K562 (cell line): ENCODE results near the gene ADAT1. TPM values are rescaled to one million over a fixed set of nuclear protein-coding genes. Genes with fewer than 3 reads are reported as not detected.

Experiments
- ATAC-seq: fragments of 200-7000 bp; cut with Tn5 transposase; 3 replicates; pipeline ENCODE4 v1.9.1; 2020; ENCODE audit warnings: moderate library complexity
- BruUV-seq: library from RNA; stranded (reverse); fragments of 400-500 nt; replicated peaks from 2 replicates; lab custom pipeline; 2021; lab: Mats Ljungman, UMichigan
- CTCF ChIA-PET: fragments of 300-600 bp; formaldehyde crosslinking; extraction: SDS; loops from one replicate; lab custom pipeline; 2021; ENCODE audit warnings: low intra/inter-chr PET ratio; lab: Yijun Ruan, JAX
- POLR2A ChIA-PET: fragments of 300-600, 350-650 bp; sonication (Branson Sonifier 250); formaldehyde crosslinking; extraction: SDS; loops from one replicate; lab custom pipeline; 2021; ENCODE audit warnings: antibody characterized with exemption, inconsistent platforms; lab: Yijun Ruan, JAX
- DNase-seq, 4 experiments: peaks; one replicate each; pipeline versions ENCODE4 v3.0.0 to v3.0.0-alpha.2; 2011 to 2018; ENCODE audit warnings: low spot score in 3 of 4, mixed read lengths in 3 of 4; ENCODE audit errors: extremely low read depth in 1 of 4
- FAIRE-seq: peaks from 2 replicates; lab custom pipeline; 2011; peaks lifted over from hg19 to GRCh38; lab: Jason Lieb, UNC
- H2AFZ ChIP-seq: 2 replicates; pipeline ENCODE4 v1.6.0; 2011; ENCODE audit warnings: low read depth, low read length, control low read depth, inconsistent platforms
- H3K27ac ChIP-seq: fragments of 200-600 bp; 3 replicates; pipeline ENCODE4 v1.8.0; 2011; ENCODE audit warnings: low read depth, mild to moderate bottlenecking, control low read depth, inconsistent platforms, low read length, moderate library complexity, mixed read lengths; ENCODE audit errors: extremely low read depth
- H3K27me3 ChIP-seq, 2 experiments: fragments of 300-600 bp in 1 of 2; 2 replicates in 1 of 2; 3 replicates in 1 of 2; pipeline versions ENCODE4 v1.6.0 to v1.8.0; 2011; ENCODE audit warnings: inconsistent platforms in 2 of 2, low read length in 2 of 2, mild to moderate bottlenecking in 1 of 2, mixed read lengths in 1 of 2, moderate library complexity in 1 of 2; ENCODE audit not compliant: control insufficient read depth in 2 of 2, insufficient read depth in 2 of 2
- H3K36me3 ChIP-seq: fragments of 300-600 bp; 3 replicates; pipeline ENCODE4 v1.8.0; 2011; ENCODE audit warnings: mild to moderate bottlenecking, low read length, inconsistent platforms; ENCODE audit not compliant: control insufficient read depth, insufficient read depth
- H3K4me1 ChIP-seq, 2 experiments: fragments of 200-600 bp in 1 of 2; replicated peaks in 1 of 2; 2 replicates in 1 of 2; 3 replicates in 1 of 2; pipeline versions ENCODE4 v1.5.1 to v1.8.0; 2011; ENCODE audit warnings: inconsistent platforms in 2 of 2, low read length in 2 of 2, mild to moderate bottlenecking in 1 of 2, mixed read lengths in 1 of 2, moderate library complexity in 1 of 2; ENCODE audit not compliant: control insufficient read depth in 2 of 2, insufficient read depth in 2 of 2
- H3K4me2 ChIP-seq: 2 replicates; pipeline ENCODE4 v1.6.1; 2011; ENCODE audit warnings: low read length, control low read depth, inconsistent platforms, mixed read lengths; ENCODE audit not compliant: insufficient read depth
- H3K4me3 ChIP-seq: fragments of 200-600 bp; sonication (generic), shearing (Covaris generic); 2 replicates; pipeline ENCODE4 v1.5.1; 2016; ENCODE audit warnings: control low read depth, inconsistent platforms
- H3K79me2 ChIP-seq: fragments of 200-600 bp; 3 replicates; pipeline ENCODE4 v1.8.0; 2011; ENCODE audit warnings: low read length, inconsistent platforms; ENCODE audit not compliant: control insufficient read depth, insufficient read depth
- H3K9ac ChIP-seq, 2 experiments: 2 replicates each; pipeline versions ENCODE4 v1.6.0 to v1.6.1; 2011; ENCODE audit warnings: low read depth in 2 of 2, low read length in 2 of 2, control low read depth in 1 of 2, inconsistent platforms in 1 of 2, mild to moderate bottlenecking in 1 of 2, mixed read lengths in 1 of 2; ENCODE audit not compliant: insufficient read depth in 1 of 2
- H3K9me1 ChIP-seq: one replicate; pipeline ENCODE4 v1.6.0; 2011; ENCODE audit warnings: inconsistent platforms, mild to moderate bottlenecking, low read length, moderate library complexity; ENCODE audit not compliant: control insufficient read depth, insufficient read depth
- H3K9me3 ChIP-seq: replicated peaks from 2 replicates; pipeline ENCODE4 v1.5.1; 2011; ENCODE audit warnings: low read depth, low read length, inconsistent platforms; ENCODE audit not compliant: control insufficient read depth, insufficient read depth
- H4K20me1 ChIP-seq: replicated peaks from 2 replicates; pipeline ENCODE4 v1.6.1; 2011; ENCODE audit warnings: low read length, inconsistent platforms, mixed read lengths; ENCODE audit not compliant: control insufficient read depth, insufficient read depth
- BMI1 ChIP-seq: fragments of 150-350 bp; IDR thresholded peaks from 2 replicates; pipeline ENCODE4 v1.6.1; 2014; ENCODE audit warnings: low read length
- CCNT2 ChIP-seq: IDR thresholded peaks from 2 replicates; pipeline ENCODE4 v1.6.1; 2011; ENCODE audit warnings: borderline replicate concordance, low read depth, mild to moderate bottlenecking, moderate library complexity, mixed read lengths, low read length; ENCODE audit not compliant: insufficient read length; ENCODE audit errors: extremely low read depth
- FOXP1 ChIP-seq: sonication (generic); formaldehyde crosslinking; IDR thresholded peaks from 2 replicates; pipeline ENCODE4 v1.8.0; 2022; ENCODE audit warnings: mild to moderate bottlenecking, missing genetic modification reagents
- IRF1 ChIP-seq: sonication (generic); formaldehyde crosslinking; IDR thresholded peaks from 2 replicates; pipeline ENCODE4 v1.8.0; 2022; ENCODE audit warnings: missing genetic modification reagents, mild to moderate bottlenecking, borderline replicate concordance
- KDM4B ChIP-seq, 2 experiments: fragments of 450-650 bp in 1 of 2; sonication (generic) in 1 of 2; IDR thresholded peaks; 2 replicates each; pipeline ENCODE4 v1.6.1; 2016 to 2017; ENCODE audit warnings: borderline replicate concordance in 2 of 2, antibody characterized with exemption in 1 of 2, low read depth in 1 of 2, mild to moderate bottlenecking in 1 of 2
- KLF13 ChIP-seq: fragments of 450-650 bp; IDR thresholded peaks from 2 replicates; pipeline ENCODE4 v1.6.1; 2016; ENCODE audit warnings: missing genetic modification characterization, low read depth, mild to moderate bottlenecking, missing compliant biosample characterization, moderate library complexity, borderline replicate concordance
- MBD2 ChIP-seq: sonication (generic); IDR thresholded peaks from 2 replicates; pipeline ENCODE4 v1.6.1; 2016; ENCODE audit warnings: low read depth, borderline replicate concordance
- MECOM ChIP-seq: fragments of 250-450 bp; sonication (Bioruptor Pico); IDR thresholded peaks from 2 replicates; pipeline ENCODE4 v1.8.0; 2022; ENCODE audit warnings: inconsistent platforms
- MED1 ChIP-seq: sonication (generic); formaldehyde crosslinking; IDR thresholded peaks from 2 replicates; pipeline ENCODE4 v1.8.1; 2023; ENCODE audit warnings: missing genetic modification reagents, borderline replicate concordance
- NBN ChIP-seq: fragments of 450-650 bp; IDR thresholded peaks from 2 replicates; pipeline ENCODE4 v1.6.1; 2016; ENCODE audit warnings: low read depth, mild to moderate bottlenecking
- NCOR1 ChIP-seq: fragments of 450-650 bp; IDR thresholded peaks from 2 replicates; pipeline ENCODE4 v1.6.1; 2016; ENCODE audit warnings: mild to moderate bottlenecking, moderate library complexity
- SMARCA4 ChIP-seq: fragments of 450-650 bp; IDR thresholded peaks from 2 replicates; pipeline ENCODE4 v1.6.1; 2016
- ZBTB11 ChIP-seq, 3 experiments: fragments of 200-800 bp in 1 of 3; fragments of 250-450 bp in 1 of 3; fragments of 450-650 bp in 1 of 3; sonication (Bioruptor Pico) in 1 of 3; sonication (Bioruptor generic) in 1 of 3; formaldehyde crosslinking in 1 of 3; IDR thresholded peaks; 2 replicates each; pipeline versions ENCODE4 v1.6.1 to v1.8.0; 2016 to 2022; ENCODE audit warnings: mild to moderate bottlenecking in 2 of 3, missing genetic modification characterization in 2 of 3, missing compliant biosample characterization in 1 of 3, moderate library complexity in 1 of 3
- WGBS: fragments of 100-300 bp; shearing (Covaris generic); methylation state at CpG from one replicate; pipeline ENCODE4 v1.1.6; 2016; ENCODE audit warnings: low coverage, mixed read lengths; ENCODE audit not compliant: insufficient coverage; ENCODE audit errors: missing lambda C conversion rate; 5-methylcytosine and 5-hydroxymethylcytosine counted together
- in situ Hi-C: fragments of 300-500 bp; cut with MboI; formaldehyde crosslinking; loops from 4 replicates; pipeline ENCODE4 v1.15.0; 2018; ENCODE audit warnings: inconsistent platforms, mixed read lengths
- intact Hi-C: fragments of 100-400 bp; cut with micrococcal nuclease; formaldehyde crosslinking; loops from 2 replicates; pipeline ENCODE4 v1.14.2; 2022
- polyA plus RNA-seq, 8 experiments: library from polyadenylated mRNA; depleted of rRNA in 4 of 8; stranded (reverse) in 5 of 8; unstranded in 3 of 8; fragments of >200 nt; fragmentation: Nextera tagmentation in 2 of 8; fragmentation: Illumina TruSeq in 1 of 8; extraction: Ambion mirVana in 2 of 8; extraction: Trizol in 1 of 8; gene quantifications; 2 replicates each; pipeline versions ENCODE4 v1.2.1 to v1.2.3, GENCODE V29; 2011 to 2014; ENCODE audit warnings: inconsistent platforms in 1 of 8, missing spikeins in 1 of 8
- total RNA-seq, 7 experiments: library from RNA; depleted of rRNA in 6 of 7; stranded (reverse); fragments of >200 nt in 6 of 7; fragmentation: Illumina TruSeq in 2 of 7; extraction: Trizol in 2 of 7; gene quantifications; 2 replicates each; pipeline versions ENCODE4 v1.2.1 to v1.2.3, GENCODE V29; 2011 to 2021; ENCODE audit warnings: low replicate concordance in 1 of 7
- TF ChIP-seq, protein P1 (sequence below): fragments of 450-650 bp; IDR thresholded peaks from 2 replicates; pipeline ENCODE4 v1.6.1; 2016; ENCODE audit warnings: missing biosample characterization, missing genetic modification characterization
- TF ChIP-seq, protein P2 (sequence below): IDR thresholded peaks from 2 replicates; pipeline ENCODE4 v1.6.1; 2016; ENCODE audit warnings: missing genetic modification characterization, missing compliant biosample characterization

Gene ADAT1
- total and polyA plus RNA-seq, 9 of the 15 experiments (the other 6 are each of a cell fraction or from before 2014, with no cell fraction given): 16.0 to 36.7 (median 28.2) TPM

DNA sequence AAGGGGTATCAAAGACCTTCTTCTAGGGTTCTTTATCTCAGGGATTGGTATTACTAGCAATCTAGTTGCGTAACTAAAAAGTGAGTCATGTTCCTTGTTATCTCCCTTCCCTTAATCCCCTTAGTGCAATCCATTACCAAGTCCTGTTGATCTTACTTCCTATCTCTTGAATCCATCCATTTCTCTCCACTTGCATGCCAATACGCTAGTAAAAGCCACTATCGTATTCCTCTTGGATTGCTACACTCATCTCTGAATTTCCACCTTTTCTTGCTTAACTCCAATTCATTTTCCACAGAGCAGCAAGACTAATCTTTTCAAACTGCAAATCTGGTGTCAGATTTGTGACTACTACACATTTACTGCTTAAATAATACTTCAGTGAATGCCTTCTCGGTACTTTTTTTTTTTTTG, 1.8 kb upstream of the ADAT1 start:
- Histone ChIP-seq H3K9me1 (no peaks in the 10 kb centered on the region), H3K79me2 (peaks cover 14% of the 10 kb centered on the region), H3K27ac (no peak overlapping the region), H3K36me3 (peaks cover 59% of the 10 kb centered on the region), H3K4me3 (no peak overlapping the region), H2AFZ (no peak overlapping the region), H4K20me1 (no peaks in the 10 kb centered on the region), H3K9me3 (no peaks in the 10 kb centered on the region), H3K4me2 (no peak overlapping the region), H3K9ac (no peak overlapping the region), H3K27me3 (no peaks in the 10 kb centered on the region), H3K4me1 (peaks cover 28 to 37% of the 10 kb centered on the region in 2 experiments)
- ChIA-PET POLR2A (no interaction called here), CTCF (no interaction called here)
- FAIRE-seq: no peak
- intact Hi-C loops: loop anchor here (2.0 to 5.0 kb wide), 2 partner anchors 22 to 137 kb away; partner anchors contain the start of genes KARS1 and TERF2IP
- 7% methylated on average over 4 of the region's 4 CpGs for WGBS
- no peak for ATAC-seq
- BruUV-seq: no TSS peak
- in situ Hi-C loops: loop anchor here (25.0 kb wide), 1 partner anchor 1562 kb away; the partner anchor contains the start of genes MON1B and SYCE1L
- DNase-seq: peak; percentile 42 to 61 (median 49)
- TF ChIP-seq KLF13 (tag) (no peak), MECOM (no peak), BMI1 (no peak), NBN (peak; percentile 70; the same call in 1 of the 2 replicates), IRF1 (CRISPR knock-in tag) (no peak), SMARCA4 (peak; percentile 97), ZBTB11 (CRISPR knock-in tag; IDR thresholded peaks at IDR 0.05) (no peak), KDM4B (IDR thresholded peaks at IDR 0.05; ENCODE audit: borderline replicate concordance in 2 of 2, low read depth in 1 of 2) (no peak), MBD2 (0 out of 2 replicates have a peak, but pooled peaks have one; percentile 31), MED1 (no peak), FOXP1 (CRISPR knock-in tag) (no peak), NCOR1 (peak; percentile 72), CCNT2 (peak; percentile 70)
- TF ChIP-seq, protein P1, sequence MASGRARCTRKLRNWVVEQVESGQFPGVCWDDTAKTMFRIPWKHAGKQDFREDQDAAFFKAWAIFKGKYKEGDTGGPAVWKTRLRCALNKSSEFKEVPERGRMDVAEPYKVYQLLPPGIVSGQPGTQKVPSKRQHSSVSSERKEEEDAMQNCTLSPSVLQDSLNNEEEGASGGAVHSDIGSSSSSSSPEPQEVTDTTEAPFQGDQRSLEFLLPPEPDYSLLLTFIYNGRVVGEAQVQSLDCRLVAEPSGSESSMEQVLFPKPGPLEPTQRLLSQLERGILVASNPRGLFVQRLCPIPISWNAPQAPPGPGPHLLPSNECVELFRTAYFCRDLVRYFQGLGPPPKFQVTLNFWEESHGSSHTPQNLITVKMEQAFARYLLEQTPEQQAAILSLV (tag): peak; percentile 71
- TF ChIP-seq, protein P2, sequence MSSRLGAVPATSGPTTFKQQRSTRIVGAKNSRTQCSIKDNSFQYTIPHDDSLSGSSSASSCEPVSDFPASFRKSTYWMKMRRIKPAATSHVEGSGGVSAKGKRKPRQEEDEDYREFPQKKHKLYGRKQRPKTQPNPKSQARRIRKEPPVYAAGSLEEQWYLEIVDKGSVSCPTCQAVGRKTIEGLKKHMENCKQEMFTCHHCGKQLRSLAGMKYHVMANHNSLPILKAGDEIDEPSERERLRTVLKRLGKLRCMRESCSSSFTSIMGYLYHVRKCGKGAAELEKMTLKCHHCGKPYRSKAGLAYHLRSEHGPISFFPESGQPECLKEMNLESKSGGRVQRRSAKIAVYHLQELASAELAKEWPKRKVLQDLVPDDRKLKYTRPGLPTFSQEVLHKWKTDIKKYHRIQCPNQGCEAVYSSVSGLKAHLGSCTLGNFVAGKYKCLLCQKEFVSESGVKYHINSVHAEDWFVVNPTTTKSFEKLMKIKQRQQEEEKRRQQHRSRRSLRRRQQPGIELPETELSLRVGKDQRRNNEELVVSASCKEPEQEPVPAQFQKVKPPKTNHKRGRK (tag): no peak
